NCI-H82 treated with DMSO at 0.1 percent for 48 hours (cell line): ENCODE results near the gene PLD6.

Experiments used
- DNase-seq: peaks from one replicate; lab custom pipeline; 2025; ENCODE audit not compliant: unreplicated experiment; lab: John Stamatoyannopoulos, UW

Gene PLD6

GRCh38 chr17:17156511-17156910, 49.6 kb downstream of the PLD6 start:
- DNase-seq: no peak

GRCh38 chr17:17156107-17156506, 50.0 kb downstream of the PLD6 start:
- DNase-seq: no peak

GRCh38 chr17:17155568-17155967, 50.6 kb downstream of the PLD6 start:
- no peak for DNase-seq

GRCh38 chr17:17154981-17155380, 51.2 kb downstream of the PLD6 start:
- DNase-seq: no peak

GRCh38 chr17:17154556-17154955, 51.6 kb downstream of the PLD6 start:
- no peak for DNase-seq

GRCh38 chr17:17153709-17154108, 52.4 kb downstream of the PLD6 start:
- no peak for DNase-seq

GRCh38 chr17:17153071-17153470, 53.1 kb downstream of the PLD6 start:
- no peak for DNase-seq

GRCh38 chr17:17152385-17152784, 53.7 kb downstream of the PLD6 start:
- DNase-seq: no peak

GRCh38 chr17:17151962-17152361, 54.2 kb downstream of the PLD6 start:
- DNase-seq: no peak

- no peak for DNase-seq
Measured at GRCh38 chr17:17151541-17151940, 54.6 kb downstream of the PLD6 start.

- no peak for DNase-seq
Measured at GRCh38 chr17:17151055-17151454, 55.1 kb downstream of the PLD6 start.
